GM15510 (cell line): ENCODE results near the gene AKAP6.

ENCODE experiments used
- POLR2A ChIP-seq: IDR thresholded peaks from 3 replicates; pipeline ENCODE4 v1.6.1; 2011; ENCODE audit warnings: borderline replicate concordance; ENCODE audit not compliant: insufficient read length; ENCODE audit errors: extremely low read depth

Gene AKAP6

GRCh38 chr14:32816588-32816987, 487.5 kb downstream of the AKAP6 start:
- TF ChIP-seq POLR2A: no peak

DNA sequence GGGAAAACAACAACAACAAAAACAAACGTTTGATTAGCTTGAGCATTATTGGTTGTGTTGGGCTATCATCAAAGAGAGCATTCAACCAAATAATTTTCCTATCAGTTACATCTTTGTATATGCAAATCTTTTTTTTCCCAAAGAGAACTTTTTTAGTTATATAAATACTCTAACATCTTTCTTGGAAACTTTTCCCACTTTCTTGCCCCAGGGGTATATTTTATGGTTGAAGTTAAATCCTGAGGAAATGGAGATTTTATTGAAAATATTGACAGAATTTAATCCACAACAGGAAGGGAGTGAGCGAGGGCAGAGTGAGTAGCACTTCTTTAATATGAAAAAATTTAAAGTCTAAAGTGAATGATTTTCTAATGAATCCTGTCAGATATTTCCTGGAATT, 488.7 kb downstream of the AKAP6 start:
- no peak for TF ChIP-seq POLR2A

GRCh38 chr14:32818581-32818980, 489.5 kb downstream of the AKAP6 start:
- no peak for TF ChIP-seq POLR2A

- TF ChIP-seq POLR2A: no peak
Measured at GRCh38 chr14:32820181-32820580, 491.1 kb downstream of the AKAP6 start.

DNA sequence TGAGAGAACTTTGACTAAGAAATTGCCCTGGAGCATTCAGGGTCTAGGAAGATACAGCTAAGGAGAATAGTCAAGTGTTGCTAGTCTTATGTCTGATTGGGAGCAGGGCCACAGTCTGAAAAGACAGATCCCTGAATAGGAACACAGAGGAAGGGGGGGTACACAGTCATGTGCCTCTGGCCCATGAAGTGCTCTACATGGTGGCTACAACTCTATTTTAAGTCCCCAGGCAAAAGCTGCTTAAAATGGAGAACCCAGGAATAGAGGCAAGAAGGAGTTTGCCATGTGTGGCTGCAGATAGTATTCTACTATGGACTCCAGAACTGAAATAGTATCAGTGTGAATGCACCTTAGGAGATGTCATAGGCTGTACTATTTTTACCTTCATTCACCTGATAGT, 491.6 kb downstream of the AKAP6 start:
- no peak for TF ChIP-seq POLR2A

- TF ChIP-seq POLR2A: no peak
Measured at GRCh38 chr14:32821964-32822653, 493.0 kb downstream of the AKAP6 start.

- no peak for TF ChIP-seq POLR2A
Measured at GRCh38 chr14:32823706-32824105, 494.6 kb downstream of the AKAP6 start.

- no peak for TF ChIP-seq POLR2A
Measured at GRCh38 chr14:32824195-32824594, 495.1 kb downstream of the AKAP6 start.

GRCh38 chr14:32825058-32825457, 496.0 kb downstream of the AKAP6 start:
- TF ChIP-seq POLR2A: no peak

DNA sequence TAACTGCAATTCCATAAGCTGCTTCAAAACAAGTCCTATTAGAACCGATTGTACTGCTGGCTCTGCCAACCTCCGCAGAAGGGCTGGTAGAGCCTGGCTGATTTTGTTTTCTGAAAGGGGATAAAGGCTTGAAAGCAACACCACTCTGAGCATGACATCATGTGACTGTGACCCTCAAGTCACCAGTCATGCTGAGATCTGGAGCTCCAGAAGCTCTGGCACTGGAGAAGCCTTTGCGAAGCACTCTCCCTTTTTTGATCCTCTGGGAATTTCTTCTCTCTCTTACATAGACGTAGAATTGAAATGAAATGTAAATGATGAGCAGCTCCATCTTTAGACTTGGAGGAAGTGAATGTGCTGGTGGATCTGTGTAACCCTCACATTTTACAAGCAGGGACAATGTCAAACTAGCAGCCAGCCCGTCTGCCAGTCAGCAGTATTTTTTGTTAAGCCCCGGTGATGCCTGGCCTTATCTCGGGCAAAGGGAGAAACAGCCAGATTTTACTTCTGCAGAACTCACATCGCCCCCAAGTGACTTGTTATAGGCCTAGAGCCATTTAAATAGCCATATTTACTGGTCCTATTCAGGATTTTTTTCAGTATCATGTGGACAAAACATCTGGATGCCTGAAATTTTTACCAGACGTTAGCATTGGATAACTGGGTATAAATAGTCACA, 497.4 kb downstream of the AKAP6 start:
- no peak for TF ChIP-seq POLR2A

DNA sequence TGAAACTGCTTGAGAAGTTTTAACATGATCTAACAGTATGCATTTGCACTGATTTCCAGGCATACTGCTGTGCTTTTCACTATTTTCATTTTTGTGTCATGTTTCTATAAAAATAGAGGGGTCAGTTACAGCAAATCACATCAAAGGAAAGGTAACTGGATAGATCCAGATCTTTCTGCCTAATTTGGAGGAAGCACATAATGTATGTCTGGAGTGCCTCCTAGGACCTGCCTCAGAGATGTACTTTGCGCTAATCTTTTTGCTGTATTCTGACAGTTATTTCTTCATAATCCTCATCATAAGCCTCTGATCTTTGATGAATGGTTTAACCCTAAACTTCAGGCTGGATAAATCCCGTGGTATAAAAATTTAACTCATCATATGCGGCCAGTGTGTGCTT, 498.4 kb downstream of the AKAP6 start:
- no peak for TF ChIP-seq POLR2A

DNA sequence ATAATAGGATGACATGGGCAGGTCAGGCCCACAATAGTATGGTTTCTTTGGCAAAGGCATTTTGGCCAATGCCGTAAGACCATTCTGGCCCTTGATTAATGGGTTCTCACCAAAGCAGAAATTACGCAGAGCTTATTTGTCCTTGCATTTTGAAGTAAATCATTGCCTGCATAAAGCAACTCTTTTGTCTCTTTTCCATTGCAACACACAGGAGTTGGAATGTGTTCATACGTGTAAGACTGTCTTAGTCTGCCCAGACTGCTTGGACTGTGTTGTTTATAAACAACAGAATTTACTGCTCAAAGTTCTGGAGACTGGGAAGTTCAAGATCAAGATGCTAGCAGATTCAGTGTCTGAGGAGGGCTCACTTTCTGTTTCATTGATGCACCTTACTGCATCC, 506.8 kb downstream of the AKAP6 start:
- TF ChIP-seq POLR2A: no peak

DNA sequence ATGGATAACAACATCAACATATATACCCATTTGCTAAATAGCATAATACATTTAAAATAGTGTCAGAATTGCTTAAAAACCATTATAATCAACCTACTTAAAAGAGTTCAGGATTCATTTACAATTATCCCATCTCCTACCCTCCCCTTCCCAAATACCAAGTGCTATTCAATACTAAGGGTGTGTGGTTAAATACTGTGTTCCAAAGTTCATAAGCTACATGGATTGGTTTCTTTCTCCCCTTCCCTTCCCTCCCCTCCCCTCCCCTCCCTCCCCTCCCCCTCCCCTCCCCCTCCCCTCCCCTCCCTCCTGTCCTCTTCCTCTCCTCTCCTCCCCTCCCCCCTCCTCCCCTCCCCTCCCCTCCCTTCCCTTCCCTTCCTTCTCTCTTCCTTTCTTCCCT, 512.6 kb downstream of the AKAP6 start:
- TF ChIP-seq POLR2A: no peak

DNA sequence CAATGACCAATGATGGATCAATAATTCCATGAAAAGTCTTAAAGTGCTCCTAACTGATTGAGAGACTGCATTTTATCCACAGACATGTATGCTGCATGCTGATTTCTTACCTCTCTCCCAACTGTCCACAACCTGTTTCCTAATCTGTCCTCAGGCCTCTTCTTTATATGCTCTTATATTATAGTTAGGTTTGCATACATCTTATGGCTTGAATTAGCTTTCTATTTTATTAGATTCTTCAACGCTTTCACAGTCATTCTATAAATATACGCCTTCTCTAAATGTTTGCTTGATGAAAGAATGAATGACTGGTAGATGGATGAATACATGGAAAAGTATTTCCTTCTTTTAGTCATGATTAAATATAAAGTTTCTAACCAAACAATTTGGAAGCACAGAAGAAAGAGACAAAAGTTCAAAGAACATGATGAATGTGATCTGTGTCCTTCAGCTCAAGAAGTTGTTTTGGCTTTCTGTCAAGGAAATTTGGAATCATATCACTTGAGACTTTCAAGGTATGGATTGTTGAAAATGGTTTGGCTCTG, 517.8 kb downstream of the AKAP6 start:
- no peak for TF ChIP-seq POLR2A

- no peak for TF ChIP-seq POLR2A
Measured at GRCh38 chr14:32847867-32848266, 518.8 kb downstream of the AKAP6 start.

- no peak for TF ChIP-seq POLR2A
Measured at GRCh38 chr14:32865827-32866376, 536.8 kb downstream of the AKAP6 start.
